ENCODE results near the gene COBL. TPM values are rescaled to one million over a fixed set of nuclear protein-coding genes. Genes with fewer than 3 reads are reported as not detected.

COBL gene
- total and polyA plus RNA-seq, 2 of the 8 experiments (the other 6 are each of a cell fraction or from before 2014, with no cell fraction given), result 13.8 to 40.4 TPM

- TF ChIP-seq CHD7 (IDR thresholded peaks at IDR 0.05; ENCODE audit: insufficient replicate concordance, low read length) (no peak), CHD1 (IDR thresholded peaks at IDR 0.05; ENCODE audit: low read depth, low read length) (no peak)
Measured at GRCh38 chr7:51255536-51256208, 60.9 kb downstream of the COBL start (continued).
